SKM-1 treated with dmso at 0.1 percent for 144 hours (cell line): ENCODE data around the gene THBS3.
"Not testable (repeated sequence)": the region's sequence is repeated elsewhere in the genome, so short reads cannot be mapped to it uniquely, and the experiment has no call there.

Experiments
- DNase-seq: peaks from one replicate; lab custom pipeline; 2025; ENCODE audit not compliant: unreplicated experiment; lab: John Stamatoyannopoulos, UW

THBS3 gene

DNA sequence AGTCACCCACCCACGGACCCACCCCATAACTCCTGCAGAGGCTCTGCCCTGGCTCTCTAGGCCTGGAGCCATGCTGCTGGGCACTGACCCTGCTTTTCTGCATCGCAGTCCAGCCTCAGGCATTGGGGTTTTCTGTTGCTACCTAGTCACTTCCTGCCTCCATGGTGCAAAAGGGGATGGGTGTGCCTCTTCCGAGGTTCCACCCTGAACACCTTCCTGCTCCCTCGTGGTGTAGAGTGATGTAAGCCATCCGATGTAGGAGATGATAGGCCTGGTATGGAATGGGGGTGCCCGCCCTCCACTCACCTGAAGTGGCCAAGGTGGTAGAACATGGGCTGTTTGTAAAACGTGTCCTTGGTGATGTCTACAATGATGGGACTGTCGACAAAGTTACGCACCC, 27.7 kb upstream of the THBS3 start:
- not testable (repeated sequence) for DNase-seq

GRCh38 chr1:155233502-155233901, 25.8 kb upstream of the THBS3 start:
- not testable (repeated sequence) for DNase-seq

GRCh38 chr1:155232001-155232978, 24.6 kb upstream of the THBS3 start:
- not testable (repeated sequence) for DNase-seq

DNA sequence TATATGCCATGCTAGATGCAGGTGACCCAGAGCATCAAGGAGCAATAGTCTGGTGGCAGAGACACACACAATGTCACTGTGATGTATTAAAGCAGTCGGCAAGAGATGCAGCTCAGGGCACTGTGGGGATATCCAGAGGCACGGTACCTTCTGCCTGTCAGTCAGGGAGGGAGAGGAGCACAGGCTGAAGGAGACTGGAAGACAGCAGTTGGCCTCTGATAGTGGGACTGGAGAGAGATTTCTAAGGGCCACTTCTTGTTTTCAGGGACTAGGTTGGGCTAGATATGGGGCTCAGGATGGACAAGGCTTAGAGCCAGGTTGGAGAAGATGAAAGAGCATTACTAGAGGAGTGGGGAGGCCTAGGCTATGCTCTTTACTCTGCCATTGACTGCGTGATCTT, 23.6 kb upstream of the THBS3 start:
- DNase-seq: not testable (repeated sequence)

DNA sequence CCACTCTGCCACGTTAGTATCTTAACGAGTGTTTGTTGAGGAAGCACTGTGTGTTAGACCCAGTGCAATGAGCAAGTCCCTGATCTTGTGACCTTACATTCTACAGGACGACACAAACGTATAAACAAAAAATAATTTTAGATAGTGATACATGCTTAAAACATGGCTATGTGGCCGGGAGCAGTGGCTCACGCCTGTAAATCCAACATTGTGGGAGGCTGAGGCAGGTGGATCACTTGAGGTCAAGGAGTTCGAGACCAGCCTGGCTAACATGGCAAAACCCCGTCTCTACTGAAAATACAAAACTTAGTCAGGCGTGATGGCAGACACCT, 20.4 kb upstream of the THBS3 start:
- DNase-seq: no peak

GRCh38 chr1:155227261-155228095, 19.8 kb upstream of the THBS3 start:
- DNase-seq: peak; percentile 100

DNA sequence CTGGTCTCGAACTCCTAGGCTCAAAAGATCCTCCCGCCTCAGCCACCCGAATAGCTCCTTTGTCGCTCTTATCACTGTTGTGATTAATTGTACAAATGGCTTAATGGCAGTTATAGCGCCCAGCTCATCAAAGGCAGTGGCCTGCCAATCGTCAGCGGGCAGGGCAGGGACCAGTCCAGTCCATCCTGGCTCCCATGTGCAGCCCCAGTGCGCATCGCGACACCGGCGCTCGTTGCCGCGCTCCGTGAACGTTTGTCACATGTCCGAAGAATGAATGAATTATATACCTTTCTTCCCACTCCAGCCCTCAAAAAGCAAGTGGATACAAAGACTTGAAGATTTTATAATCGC, 19.2 kb upstream of the THBS3 start:
- peak; percentile 72 for DNase-seq

DNA sequence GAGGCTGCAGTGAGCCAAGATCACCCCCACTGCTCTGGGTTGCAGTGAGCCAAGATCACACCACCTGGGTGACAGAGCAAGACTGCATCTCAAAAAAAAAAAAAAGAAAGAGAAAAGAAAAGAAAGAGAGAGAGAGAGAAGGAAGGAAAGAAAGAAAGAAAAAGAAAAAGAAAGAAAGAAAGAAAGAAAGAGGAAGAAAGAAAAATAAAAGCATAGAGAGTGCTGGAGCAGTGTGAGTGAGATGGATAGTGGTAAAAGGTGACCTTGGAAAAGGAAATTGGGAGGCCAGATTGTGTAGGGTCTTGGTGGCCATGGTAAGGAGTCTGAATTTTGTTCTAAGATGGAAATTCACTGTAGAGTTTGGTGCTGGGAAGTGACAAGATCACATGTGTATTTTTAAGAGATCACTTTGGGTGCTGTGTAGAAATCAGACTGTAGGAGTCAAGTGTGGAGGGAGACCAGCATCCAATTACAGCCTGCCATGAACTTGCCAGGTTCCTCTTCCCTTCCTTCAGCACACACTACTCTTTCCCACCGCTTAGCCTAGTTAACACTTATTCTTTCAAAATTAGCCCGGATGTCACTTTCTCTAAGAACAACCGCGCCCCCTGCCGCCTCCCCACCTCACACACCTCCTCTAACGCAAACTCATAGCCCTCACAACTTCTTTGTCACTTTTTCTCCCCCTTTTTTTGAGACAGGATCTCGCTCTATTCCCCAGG, 18.7 kb upstream of the THBS3 start:
- peak; percentile 96 for DNase-seq

- not testable (repeated sequence) for DNase-seq
Measured at GRCh38 chr1:155225404-155225759, 17.7 kb upstream of the THBS3 start.

- DNase-seq: peak; percentile 51
Measured at GRCh38 chr1:155223047-155223446, 15.3 kb upstream of the THBS3 start.

DNA sequence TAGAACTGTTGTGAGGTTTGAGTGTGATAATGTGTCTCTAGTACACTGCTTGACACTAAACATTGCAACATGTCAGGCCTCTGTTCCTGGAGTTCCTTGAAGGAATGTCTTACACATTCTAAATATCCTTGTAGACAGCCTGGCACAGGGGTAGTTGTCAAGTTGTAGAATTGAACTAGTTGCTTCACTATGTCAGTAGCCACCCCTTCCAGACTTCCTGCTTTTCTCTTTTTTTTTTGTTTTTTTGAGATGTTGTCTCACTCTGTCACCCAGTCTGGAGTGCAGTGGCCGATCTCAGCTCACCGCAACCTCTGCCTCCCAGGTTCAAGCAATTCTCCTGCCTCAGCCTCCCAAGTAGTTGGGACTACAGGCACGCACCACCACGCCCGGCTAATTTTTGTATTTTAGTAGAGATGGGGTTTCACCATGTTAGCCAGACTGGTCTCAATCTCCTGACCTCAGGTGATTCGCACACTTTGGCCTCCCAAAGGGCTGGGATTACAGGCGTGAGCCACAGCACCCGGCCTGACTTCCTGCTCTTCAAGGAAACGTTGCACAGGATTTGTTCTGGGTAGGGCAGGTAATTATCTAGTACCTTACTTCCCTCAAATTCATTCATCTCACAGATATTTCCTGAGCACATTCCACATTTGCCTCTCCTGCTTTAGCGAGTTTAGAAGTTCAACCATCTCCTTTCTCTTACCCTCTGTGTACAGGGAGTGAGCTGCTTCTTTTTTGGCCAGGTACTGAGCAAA, 12.7 kb upstream of the THBS3 start:
- not testable (repeated sequence) for DNase-seq

DNA sequence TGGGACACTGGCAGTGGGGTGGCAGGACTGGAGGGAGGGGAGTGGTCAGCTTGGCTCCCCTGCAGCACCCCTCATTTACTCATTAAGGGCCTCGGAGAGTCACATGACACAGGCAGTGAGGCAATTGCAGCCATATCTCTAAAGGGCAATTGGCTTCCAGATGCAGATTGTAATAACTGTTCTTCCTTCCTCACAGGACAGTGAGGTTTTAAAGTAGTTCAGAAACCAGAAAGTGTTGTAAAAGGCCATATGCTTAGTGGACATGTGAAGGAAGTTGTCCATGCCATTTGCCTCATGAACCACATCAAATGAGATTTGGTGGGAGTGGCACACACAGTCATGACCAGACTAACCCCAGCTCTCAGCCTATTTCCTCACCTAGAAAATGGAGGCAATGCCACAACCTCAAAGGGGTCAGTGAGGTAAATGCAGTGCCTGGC, 11.9 kb upstream of the THBS3 start:
- peak; percentile 86 for DNase-seq

DNA sequence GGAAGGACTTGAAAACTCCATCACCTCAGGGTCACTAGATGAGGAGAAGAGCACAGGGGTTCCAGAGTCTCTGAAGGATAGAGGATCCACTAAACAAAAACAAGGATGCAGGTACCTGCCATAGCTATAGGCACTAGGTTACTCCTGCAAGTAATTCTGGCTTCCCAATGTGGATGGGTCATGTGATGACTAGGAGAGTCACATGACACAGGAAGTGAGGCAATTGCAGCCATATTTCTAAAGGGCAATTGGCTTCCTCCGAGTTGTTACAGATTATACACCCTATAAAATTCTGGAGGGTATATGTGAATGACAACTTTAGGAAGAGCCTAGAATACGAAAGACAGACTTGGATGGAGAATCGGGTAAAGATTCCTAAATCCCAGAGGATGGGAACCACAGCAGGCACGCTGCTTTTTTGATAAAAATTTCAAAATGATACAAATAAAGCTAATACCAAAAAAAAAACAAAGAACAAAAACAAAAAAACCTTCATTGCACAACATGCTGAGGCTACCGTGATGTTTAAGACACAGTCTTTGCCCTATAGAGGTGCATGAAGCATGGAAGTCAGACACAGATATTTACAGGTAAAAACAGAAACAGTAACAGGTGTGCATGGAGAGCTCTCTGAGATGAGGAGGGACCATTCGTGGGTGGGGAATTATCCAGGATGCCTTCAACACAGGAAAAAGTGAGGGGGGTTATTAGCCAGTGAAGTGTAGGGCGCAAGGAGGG, 11.3 kb upstream of the THBS3 start:
- DNase-seq: peak; percentile 28

- DNase-seq: not testable (repeated sequence)
Measured at GRCh38 chr1:155214702-155215101, 7.0 kb upstream of the THBS3 start.

- DNase-seq: not testable (repeated sequence)
Measured at GRCh38 chr1:155212051-155212440, 4.3 kb upstream of the THBS3 start.

DNA sequence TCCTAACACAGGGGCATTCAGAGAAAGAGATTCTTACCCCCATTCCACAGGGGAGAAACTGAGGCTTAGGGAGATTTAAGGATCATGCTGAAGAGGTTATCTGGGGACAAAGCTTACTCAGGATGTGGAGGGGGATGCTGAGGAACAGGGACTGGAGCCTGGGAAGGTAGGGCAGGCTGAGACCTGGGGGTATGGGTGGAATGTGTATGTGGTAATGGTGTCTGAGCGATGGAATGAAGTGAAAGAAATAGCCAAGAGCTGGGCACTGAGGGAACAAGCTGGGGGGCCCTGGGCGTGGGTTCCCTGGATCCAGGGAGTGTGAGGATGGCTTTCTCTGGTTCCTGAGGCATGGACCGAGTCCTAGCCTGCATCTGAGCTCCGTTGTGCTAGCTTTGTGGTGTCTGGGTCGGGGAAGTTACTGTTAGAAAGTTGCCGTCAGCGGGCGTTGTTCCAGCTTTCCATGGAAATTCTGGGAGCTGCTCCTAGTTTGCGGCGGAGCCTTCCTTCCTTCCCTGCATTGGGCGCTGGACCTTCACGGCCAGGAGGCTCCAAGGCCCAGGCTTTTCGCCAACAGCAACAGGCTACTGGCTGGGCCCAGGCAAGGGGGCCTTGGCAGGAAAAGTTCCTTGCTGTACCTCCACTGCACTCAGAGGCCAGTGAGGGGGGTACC, 3.8 kb upstream of the THBS3 start:
- DNase-seq: not testable (repeated sequence)

DNA sequence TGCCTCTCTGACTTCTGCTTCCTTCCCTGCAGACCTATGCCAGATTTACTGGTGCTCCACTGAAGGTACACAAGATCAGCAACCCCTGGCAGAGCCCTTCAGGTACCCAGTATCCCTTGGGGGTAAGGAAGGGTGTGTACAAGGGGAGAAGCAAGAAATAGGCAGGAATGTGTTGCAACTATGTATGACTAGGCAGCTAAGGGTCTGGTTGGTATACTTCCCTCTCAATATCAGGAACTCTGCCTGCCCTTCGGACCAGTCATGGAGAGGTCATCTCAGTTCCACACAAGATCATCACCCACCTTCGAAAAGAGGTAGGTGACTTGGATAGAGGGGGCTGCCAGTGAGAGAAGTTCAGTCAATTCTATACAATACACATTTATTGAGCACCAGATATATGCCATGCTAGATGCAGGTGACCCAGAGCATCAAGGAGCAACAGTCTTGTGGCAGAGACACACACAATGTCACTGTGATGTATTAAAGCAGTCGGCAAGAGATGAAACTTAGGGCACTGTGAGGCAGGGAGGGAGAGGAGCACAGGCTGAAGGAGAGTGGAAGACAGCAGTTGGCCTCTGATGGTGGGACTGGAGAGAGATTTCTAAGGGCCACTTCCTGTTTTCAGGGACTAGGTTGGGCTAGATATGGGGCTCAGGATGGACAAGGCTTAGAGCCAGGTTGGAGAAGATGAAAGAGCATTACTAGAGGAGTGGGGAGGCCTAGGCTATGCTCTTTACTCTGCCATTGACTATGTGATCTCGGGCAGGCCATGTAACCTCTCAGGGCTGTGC, 2.8 kb upstream of the THBS3 start:
- DNase-seq: peak; percentile 86

DNA sequence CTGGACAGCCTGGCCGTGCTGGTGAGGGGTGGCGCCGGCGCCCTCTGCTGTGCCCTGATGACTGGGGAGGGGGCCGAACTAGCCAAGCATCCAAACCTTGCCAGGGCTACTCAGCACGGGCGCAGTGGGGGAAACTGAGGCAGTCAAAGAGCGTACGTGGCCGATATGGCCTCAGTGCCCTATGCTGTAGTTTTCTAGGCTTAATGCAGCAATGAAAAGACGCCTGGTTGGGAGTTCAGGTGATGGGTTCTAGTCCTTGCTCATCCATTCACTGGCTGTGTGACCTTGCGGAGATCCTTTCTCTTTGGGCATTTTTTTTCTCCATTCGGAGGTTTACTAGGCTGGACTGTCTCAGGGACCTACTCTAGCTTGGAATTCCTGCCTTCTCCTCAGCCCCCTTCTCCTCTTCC, 1.6 kb upstream of the THBS3 start:
- no peak for DNase-seq
